Amniotic stem cell (primary cell): ENCODE results near the gene PPFIA4.

Experiments used
- DNase-seq: peaks from one replicate; lab custom pipeline; 2025; lab: John Stamatoyannopoulos, UW

PPFIA4 gene

DNA sequence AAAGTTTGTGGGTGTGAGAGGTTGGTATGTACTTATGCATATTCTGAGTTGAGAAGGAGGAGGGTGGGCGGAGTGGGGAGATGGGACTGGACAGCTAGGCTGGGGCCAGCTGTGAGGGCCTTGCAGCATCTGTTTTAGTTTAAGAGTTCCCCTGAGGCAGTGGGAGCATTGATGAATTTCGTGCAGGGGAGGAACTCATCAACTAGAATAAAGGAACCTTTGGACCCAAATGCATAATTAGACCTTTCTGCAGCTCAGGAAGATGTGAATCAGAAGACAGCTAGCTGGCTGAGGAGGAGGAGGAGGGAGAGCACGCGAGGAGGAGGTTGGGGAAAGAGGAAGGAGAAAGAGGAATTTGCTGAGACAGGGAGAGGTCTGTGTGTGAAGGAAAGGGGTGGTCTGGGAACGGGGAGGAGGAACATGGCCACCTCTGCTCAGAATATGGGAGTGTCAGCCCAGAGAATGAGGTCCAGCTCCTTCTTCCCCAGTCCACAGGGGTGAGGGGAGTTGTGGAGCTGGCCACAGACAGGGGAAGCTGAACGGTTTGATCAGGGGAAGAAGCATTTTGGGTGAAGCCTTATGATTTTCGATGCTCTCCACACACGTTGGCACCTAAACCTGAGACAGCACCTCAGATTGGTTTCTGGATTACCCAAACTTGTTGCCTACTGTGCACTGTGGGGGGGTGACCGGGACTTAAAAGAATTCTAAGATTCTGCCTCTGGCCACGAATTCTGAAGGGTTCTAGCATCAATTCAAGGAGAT lies 31.8 kb downstream of the PPFIA4 start:
- peak; percentile 20 for DNase-seq

GRCh38 chr1:203058676-203058935 lies 32.3 kb downstream of the PPFIA4 start:
- no peak for DNase-seq

DNA sequence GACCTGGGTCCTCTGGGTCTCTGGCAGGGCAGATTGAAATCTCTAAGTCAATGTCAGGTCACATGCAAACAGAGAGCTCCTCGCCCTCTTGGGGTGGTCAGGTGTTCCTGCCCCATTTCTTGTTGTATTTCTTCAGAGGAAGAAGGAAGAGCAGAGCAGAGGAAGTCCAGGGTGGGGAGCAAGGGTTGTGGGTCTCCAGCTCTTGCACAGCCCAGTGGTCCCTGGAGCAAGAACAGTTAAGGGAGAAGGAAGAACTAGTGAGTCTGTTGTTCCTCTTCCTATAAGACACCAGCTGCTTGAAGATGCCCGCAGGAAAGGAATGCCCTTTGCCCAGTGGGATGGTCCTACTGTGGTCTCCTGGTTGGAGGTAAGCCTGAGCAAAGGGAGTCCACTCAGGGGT lies 33.2 kb downstream of the PPFIA4 start:
- no peak for DNase-seq

DNA sequence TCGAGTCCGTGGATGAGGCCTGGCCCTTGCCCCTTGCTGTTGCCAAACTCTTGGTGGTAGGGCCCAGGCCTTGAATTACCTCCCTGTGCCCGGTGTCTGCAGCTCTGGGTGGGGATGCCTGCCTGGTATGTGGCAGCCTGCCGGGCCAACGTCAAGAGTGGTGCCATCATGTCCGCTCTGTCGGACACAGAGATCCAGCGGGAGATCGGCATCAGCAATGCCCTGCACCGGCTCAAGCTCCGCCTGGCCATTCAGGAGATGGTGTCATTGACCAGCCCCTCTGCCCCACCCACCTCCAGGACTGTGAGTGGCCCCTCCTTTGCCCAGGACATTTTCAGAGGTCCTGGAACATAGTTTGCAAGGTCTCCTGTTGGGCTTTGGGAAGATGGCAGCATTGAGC lies 33.8 kb downstream of the PPFIA4 start:
- no peak for DNase-seq

GRCh38 chr1:203063287-203063686 lies 37.0 kb downstream of the PPFIA4 start:
- no peak for DNase-seq

DNA sequence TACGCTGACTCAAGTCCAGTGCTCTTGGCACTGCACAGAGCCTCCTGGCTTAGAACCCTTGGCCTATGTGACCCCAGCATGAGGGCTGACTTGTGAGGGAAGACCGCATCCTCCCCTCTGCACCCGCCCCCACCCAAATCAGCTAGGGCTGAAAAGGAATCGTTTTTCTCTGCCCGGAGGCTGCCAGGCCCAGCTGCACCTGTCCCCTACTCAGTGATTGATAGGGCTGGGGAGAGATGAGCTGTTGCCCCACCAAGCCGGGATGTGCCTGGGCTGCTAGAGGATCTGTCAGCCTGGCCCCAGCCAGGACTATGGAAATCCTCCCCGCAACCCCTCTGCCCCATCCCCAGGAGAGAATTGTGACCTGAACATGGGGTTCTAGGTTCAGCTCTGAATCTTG lies 38.9 kb downstream of the PPFIA4 start:
- DNase-seq, result no peak

- DNase-seq, result no peak
Observed at GRCh38 chr1:203065986-203066385, 39.7 kb downstream of the PPFIA4 start.

- DNase-seq, result no peak
Observed at GRCh38 chr1:203066965-203067364, 40.7 kb downstream of the PPFIA4 start.

DNA sequence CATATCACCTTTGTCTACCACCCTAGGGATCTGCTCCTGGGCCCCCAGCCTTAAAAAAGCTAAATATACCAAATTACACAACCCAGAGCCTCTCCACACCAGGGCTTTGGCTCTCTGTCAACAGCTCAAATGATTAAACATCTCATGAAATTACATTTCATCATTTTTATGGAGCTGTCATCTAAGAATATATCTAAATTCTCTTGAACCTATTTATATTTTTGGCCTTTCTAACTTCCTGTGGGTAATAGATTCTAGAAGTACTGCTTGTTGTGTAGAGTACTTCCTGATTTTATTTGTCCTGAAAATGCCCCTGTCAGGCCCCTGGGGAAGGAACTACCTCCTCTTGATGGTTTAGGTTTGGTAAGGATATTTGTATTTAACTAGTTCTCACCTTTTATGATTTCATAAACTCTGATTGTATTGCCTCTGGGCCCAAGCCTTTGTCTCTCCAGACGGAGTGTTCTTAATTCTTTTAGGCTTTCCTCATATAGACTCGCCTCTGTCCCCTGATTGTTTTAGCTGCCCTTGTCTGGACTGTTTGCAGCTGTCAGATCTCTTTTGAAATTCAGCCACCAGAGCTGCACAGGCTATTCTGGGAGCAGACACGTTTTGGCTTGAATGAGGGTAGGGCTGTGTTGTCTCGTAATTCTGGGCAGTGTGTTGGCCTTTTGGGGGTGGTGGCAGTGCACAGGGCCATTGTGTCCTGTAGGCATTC lies 42.9 kb downstream of the PPFIA4 start:
- no peak for DNase-seq

DNA sequence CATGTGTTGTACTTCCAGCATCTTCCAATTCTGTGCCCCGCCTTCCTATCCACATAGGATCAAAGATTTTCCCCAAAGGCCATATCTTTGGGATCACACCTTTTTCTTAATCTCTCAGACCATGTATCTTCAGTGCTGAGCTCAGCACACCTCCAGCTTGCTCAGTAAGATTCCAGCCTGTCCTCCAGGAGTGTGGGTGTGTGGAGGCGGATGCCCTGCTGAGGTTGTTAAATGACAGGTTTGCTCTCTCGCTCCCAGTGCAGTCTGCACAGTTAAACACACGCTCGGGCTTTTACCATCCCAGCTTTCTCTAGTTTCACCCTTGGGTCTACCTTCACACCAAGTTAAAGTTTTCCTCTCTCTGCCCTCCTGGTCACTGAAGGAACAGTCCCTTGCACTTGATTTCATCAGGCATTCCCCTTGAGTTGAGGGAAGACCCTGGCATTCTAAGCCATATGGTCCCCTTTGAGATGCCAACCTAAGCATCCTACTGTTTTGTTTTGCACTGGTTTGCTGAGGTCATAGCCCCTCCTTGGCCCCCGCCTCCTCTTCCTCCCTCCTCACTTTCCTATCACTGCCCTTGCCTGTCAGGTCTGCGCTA lies 45.8 kb downstream of the PPFIA4 start:
- DNase-seq, result no peak

- no peak for DNase-seq
Observed at GRCh38 chr1:203072911-203073310, 46.6 kb downstream of the PPFIA4 start.

- no peak for DNase-seq
Observed at GRCh38 chr1:203073469-203073868, 47.2 kb downstream of the PPFIA4 start.

DNA sequence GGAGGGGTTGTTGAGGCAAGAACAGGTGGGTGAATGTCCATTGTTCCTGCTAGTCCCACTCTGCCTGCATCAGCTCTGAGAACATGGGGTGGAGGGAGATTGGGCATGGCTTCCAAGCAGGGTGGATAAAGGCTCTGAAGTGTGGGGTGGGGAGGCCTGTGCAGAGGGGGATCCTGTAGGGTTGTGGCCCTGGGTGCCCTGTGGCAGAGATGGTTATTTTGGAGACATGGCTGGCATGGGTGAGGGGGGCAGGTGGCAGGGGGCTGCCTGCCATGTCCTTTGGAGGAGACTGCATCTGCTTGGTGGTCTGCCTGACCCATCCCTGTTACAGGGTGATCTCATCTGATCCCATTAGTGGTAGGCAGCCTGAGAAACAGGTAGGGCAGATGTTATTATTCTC lies 48.3 kb downstream of the PPFIA4 start:
- DNase-seq, result no peak

GRCh38 chr1:203075236-203076030 lies 49.1 kb downstream of the PPFIA4 start:
- no peak for DNase-seq

DNA sequence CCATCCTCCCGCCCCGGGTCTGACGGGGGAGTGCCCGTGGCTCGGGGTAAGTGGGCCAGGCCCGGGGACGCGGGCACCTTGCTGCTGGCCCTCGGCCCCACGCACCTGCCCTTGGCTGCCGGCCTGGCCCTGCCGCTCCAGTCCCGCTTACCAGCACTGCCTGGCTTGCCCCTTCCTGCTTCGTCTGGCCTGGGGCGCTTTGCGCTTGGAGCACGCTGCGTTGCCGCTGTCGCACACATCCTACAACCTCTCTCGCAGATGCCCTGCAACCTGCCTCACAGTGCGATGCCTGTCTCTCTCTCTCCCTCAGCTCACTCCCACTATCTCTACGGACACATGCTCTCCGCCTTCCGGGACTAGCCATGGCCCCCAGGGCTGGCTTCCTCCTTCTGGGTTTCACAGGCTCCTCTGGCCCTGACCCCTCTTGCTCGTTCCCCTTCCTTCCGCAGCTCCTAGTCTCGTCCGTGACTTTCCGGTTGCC lies 49.8 kb downstream of the PPFIA4 start:
- DNase-seq, result no peak

- DNase-seq, result no peak
Observed at GRCh38 chr1:203077367-203077766, 51.1 kb downstream of the PPFIA4 start.

- no peak for DNase-seq
Observed at GRCh38 chr1:203077956-203078355, 51.7 kb downstream of the PPFIA4 start.

- DNase-seq, result no peak
Observed at GRCh38 chr1:203078478-203078877, 52.2 kb downstream of the PPFIA4 start.

DNA sequence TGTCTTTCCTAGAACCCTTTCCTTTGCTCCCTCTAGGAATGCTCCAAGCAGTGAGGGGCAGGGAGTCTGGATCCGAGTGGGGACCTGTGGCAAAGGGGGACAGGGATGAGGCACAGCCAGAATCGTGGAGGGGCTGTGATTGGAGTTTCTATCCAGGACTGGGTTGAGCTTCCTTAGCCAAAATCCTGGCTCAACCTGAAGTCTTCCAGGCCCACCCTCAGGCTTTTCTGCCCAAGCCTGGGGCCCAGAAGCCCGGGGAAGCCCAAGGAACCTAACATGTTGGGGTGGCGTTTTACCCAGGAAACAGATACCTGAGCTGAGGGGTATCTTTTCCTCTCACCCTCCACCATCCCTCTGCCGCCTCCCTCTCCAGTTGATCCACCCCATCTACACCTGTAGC lies 54.2 kb downstream of the PPFIA4 start:
- no peak for DNase-seq

DNA sequence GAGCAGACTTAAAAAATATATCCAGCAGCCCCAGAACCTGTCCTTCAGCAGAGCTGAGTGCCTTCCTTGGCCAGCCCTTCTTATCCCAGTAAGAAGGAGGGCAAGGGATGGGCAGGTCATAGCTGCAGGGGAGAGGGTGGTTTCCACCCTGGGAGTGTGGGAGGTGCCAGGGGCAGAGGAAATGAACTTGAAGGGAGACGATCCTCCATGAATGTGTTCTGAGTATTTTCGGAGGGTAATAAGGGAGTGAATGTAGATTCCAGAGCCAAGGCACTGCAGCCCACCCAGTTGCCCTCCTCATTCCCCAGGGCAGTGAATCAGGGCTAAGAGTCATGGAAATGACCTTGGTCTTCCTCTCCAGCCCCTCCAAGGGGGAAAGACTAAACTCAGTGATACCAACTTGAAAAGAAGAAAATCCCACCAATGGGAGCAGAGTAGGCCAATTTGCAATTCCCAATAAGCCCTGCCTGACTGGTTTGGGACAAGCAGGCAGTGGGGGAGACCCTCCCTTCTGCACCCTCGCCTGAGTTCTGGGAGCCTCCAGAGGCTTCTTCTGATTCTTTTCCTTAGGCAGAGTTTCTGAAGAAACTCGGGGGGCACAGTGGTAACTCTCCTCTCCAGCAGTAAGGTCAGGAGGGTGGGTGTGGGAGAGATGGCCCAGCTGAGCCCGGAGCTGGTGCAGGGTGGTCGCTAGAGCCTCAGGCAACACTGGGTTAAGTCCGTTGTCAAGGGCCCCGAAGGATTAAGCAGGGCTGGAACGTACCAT lies 55.4 kb downstream of the PPFIA4 start:
- DNase-seq, result no peak

DNA sequence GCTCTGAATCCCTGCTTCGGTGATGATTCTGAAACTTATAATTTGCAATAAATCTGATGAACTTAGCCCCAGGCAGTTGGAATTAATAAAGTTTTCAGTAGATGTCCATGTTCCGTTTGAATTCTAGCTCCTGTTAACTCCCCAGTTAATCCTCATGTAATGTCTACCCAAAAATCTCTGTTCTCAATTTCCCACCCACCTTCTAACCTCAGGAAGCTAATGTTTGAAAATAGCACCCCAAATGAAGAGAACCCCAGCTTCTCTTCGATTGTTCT lies 55.9 kb downstream of the PPFIA4 start:
- no peak for DNase-seq
